MCF 10A (cell line): Measurements from ENCODE around the gene TMEM88. TPM values are rescaled to one million over a fixed set of nuclear protein-coding genes. Genes with fewer than 3 reads are reported as not detected.

Experiments used
- BruUV-seq: library from RNA; stranded (reverse); fragments of 400-500 nt; replicated peaks from 2 replicates; lab custom pipeline; 2021; lab: Mats Ljungman, UMichigan
- CTCF ChIA-PET: fragments of 300-600 bp; sonication (Branson Sonifier 250); formaldehyde crosslinking; extraction: SDS; loops from one replicate; lab custom pipeline; 2021; ENCODE audit warnings: antibody characterized with exemption, inconsistent platforms; lab: Yijun Ruan, JAX
- POLR2A ChIA-PET: fragments of 300-600, 350-650 bp; sonication (Branson Sonifier 250); formaldehyde crosslinking; extraction: SDS; loops from one replicate; lab custom pipeline; 2020; ENCODE audit warnings: antibody characterized with exemption, inconsistent platforms; lab: Yijun Ruan, JAX
- DNase-seq: peaks from one replicate; pipeline ENCODE4 v3.0.0-alpha.2; 2018; ENCODE audit not compliant: unreplicated experiment
- H3K27ac Mint-ChIP-seq: one replicate; pipeline ENCODE4 v1.8.0; 2022; ENCODE audit warnings: mild to moderate bottlenecking, low read depth, mixed read lengths; ENCODE audit not compliant: unreplicated experiment
- H3K27me3 Mint-ChIP-seq: one replicate; pipeline ENCODE4 v1.8.0; 2022; ENCODE audit warnings: mixed read lengths; ENCODE audit not compliant: insufficient read depth, unreplicated experiment
- H3K36me3 Mint-ChIP-seq: one replicate; pipeline ENCODE4 v1.8.0; 2022; ENCODE audit warnings: mild to moderate bottlenecking, moderate library complexity, mixed read lengths; ENCODE audit not compliant: insufficient read depth, unreplicated experiment
- H3K4me1 Mint-ChIP-seq: one replicate; pipeline ENCODE4 v1.8.0; 2022; ENCODE audit warnings: mixed read lengths; ENCODE audit not compliant: insufficient read depth, unreplicated experiment
- H3K4me3 Mint-ChIP-seq: one replicate; pipeline ENCODE4 v1.8.0; 2022; ENCODE audit warnings: mild to moderate bottlenecking, moderate library complexity, mixed read lengths; ENCODE audit not compliant: unreplicated experiment
- H3K9me3 Mint-ChIP-seq: one replicate; pipeline ENCODE4 v1.8.0; 2022; ENCODE audit warnings: mixed read lengths; ENCODE audit not compliant: unreplicated experiment
- intact Hi-C: fragments of 100-400 bp; cut with micrococcal nuclease; formaldehyde crosslinking; loops from 2 replicates; pipeline ENCODE4 v1.14.1; 2022
- total RNA-seq: library from RNA; stranded (reverse); gene quantifications from 2 replicates; pipeline ENCODE4 v1.2.3, GENCODE V29; 2022
- TF ChIP-seq, protein P1 (sequence below): fragments of 200-600 bp; IDR thresholded peaks from one replicate; pipeline ENCODE4 v1.8.0; 2022; ENCODE audit warnings: antibody characterized with exemption, mild to moderate bottlenecking; ENCODE audit not compliant: unreplicated experiment

The TMEM88 gene
- total RNA-seq, 1 experiment from 2014 or later = 4.4 TPM

DNA sequence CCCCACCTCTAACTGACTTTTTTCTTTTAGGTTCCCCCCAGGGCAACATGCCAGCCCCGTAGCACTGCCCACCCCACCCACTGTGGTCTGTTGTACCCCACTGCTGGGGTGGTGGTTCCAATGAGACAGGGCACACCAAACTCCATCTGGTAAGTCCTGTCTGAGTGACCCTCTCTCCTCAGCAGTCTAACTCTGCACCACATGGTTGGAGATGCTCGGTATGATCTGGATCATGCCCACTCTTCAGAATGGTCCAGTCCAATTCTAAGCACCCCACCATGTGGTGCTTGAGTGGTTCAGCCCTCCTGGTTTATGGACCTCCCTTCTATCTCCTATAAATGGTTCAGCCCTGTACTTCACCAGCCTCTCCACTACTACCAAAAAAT is 15.0 kb upstream of the TMEM88 start:
- Mint-ChIP-seq H3K27me3 (no peaks in the 10 kb centered on the region), H3K4me3 (no peak overlapping the region), H3K27ac (no peak overlapping the region), H3K9me3 (no peaks in the 10 kb centered on the region), H3K36me3 (peaks cover 54% of the 10 kb centered on the region), H3K4me1 (peaks cover 58% of the 10 kb centered on the region)
- DNase-seq = peak; percentile 25
- BruUV-seq = no TSS peak
- CTCF ChIA-PET = interaction anchor here (1.2 to 5.8 kb wide), 2 partner anchors 15 to 97 kb away, joined by 3 to 32 read pairs; no protein-coding TSS in a partner anchor
- intact Hi-C loops = no loop called here
- TF ChIP-seq, protein P1, sequence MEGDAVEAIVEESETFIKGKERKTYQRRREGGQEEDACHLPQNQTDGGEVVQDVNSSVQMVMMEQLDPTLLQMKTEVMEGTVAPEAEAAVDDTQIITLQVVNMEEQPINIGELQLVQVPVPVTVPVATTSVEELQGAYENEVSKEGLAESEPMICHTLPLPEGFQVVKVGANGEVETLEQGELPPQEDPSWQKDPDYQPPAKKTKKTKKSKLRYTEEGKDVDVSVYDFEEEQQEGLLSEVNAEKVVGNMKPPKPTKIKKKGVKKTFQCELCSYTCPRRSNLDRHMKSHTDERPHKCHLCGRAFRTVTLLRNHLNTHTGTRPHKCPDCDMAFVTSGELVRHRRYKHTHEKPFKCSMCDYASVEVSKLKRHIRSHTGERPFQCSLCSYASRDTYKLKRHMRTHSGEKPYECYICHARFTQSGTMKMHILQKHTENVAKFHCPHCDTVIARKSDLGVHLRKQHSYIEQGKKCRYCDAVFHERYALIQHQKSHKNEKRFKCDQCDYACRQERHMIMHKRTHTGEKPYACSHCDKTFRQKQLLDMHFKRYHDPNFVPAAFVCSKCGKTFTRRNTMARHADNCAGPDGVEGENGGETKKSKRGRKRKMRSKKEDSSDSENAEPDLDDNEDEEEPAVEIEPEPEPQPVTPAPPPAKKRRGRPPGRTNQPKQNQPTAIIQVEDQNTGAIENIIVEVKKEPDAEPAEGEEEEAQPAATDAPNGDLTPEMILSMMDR = no peak
- POLR2A ChIA-PET = interaction anchor here (5.7 kb wide), 1 partner anchor 17 kb away, joined by 65 read pairs; the partner anchor contains the start of genes CYB5D1 and NAA38

DNA sequence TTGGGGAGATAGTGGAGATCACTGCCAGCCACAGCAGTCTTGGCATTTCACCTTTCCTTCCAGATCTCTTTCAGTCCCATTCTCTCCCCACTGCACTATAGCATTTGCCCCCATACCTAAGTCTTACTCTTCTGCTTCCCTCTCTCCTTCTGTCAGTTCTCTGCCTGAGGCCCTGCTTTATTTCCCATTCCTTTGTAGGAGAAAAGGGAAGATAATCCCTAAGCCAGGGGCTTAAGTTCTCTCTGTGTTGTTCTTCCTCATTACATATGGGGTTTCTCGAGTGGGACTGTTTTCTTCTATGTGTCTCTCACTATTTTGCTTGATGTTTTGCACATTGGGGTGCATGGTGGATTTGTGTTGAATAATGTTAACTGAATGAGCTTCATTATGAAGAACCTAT is 14.4 kb upstream of the TMEM88 start:
- TF ChIP-seq, protein P1 = no peak
- Mint-ChIP-seq H3K27me3 (no peaks in the 10 kb centered on the region), H3K9me3 (no peaks in the 10 kb centered on the region), H3K27ac (peak overlapping the region; percentile 87), H3K36me3 (peaks cover 55% of the 10 kb centered on the region), H3K4me3 (peak overlapping the region; percentile 79), H3K4me1 (peaks cover 58% of the 10 kb centered on the region)
- BruUV-seq = no TSS peak
- ChIA-PET CTCF (interaction anchor here (1.2 to 5.8 kb wide), 5 partner anchors 11 to 97 kb away, joined by 3 to 32 read pairs (median 4); no protein-coding TSS in a partner anchor), POLR2A (interaction anchor here (1.0 to 5.7 kb wide), 4 partner anchors 16 to 347 kb away, joined by 3 to 65 read pairs (median 4); partner anchors contain the start of genes CYB5D1, NAA38 and TP53)
- intact Hi-C loops = no loop called here
- no peak for DNase-seq

GRCh38 chr17:7840875-7841274 is 14.0 kb upstream of the TMEM88 start:
- POLR2A ChIA-PET = interaction anchor here (0.5 to 5.7 kb wide), 6 partner anchors 16 to 525 kb away, joined by 3 to 65 read pairs (median 4); partner anchors contain the start of genes CYB5D1, GPS2, NAA38 and TP53
- CTCF ChIA-PET = interaction anchor here (0.6 to 5.8 kb wide), 7 partner anchors 11 to 220 kb away, joined by 3 to 32 read pairs (median 4); no protein-coding TSS in a partner anchor
- no peak for DNase-seq
- H3K27me3 Mint-ChIP-seq = no peaks in the 10 kb centered on the region
- TF ChIP-seq, protein P1 = no peak
- no TSS peak for BruUV-seq
- no peaks in the 10 kb centered on the region for H3K9me3 Mint-ChIP-seq
- H3K36me3 Mint-ChIP-seq = peaks cover 55% of the 10 kb centered on the region
- peak overlapping the region; percentile 79 for H3K4me3 Mint-ChIP-seq
- peaks cover 58% of the 10 kb centered on the region for H3K4me1 Mint-ChIP-seq
- intact Hi-C loops = no loop called here
- H3K27ac Mint-ChIP-seq = peak overlapping the region; percentile 87

DNA sequence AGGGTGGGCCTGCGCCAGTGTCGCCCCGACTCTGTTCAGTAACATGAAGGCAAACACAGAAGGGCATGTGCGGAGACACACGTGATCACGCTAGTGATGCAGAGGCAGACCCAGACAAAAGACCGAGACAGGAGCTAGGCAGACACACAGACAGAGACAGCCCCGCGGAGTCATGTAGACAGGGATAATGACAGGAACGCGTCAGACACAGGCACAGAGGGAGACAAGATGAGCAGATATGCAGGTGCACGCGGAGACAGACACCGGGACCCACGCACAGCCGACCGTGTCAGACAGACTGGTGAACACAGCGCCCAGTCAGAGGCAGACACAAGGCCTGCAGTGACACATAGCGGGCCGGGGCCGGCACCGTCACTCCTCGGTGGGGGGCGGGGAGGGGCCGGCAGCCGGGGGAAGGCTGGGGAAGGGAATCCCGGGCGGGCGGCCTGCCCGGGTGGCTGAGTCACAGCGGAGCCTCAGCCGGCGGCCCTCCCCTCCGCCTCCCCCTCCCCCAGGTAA is 13.4 kb upstream of the TMEM88 start:
- ChIA-PET POLR2A (interaction anchor here (0.5 to 5.7 kb wide), 16 partner anchors 7 to 526 kb away, joined by 3 to 97 read pairs (median 6); partner anchors contain the start of genes CNTROB, CYB5D1, GPS2 and KDM6B), CTCF (interaction anchor here (0.6 to 5.8 kb wide), 7 partner anchors 10 to 220 kb away, joined by 3 to 32 read pairs (median 4); no protein-coding TSS in a partner anchor)
- no peaks in the 10 kb centered on the region for H3K9me3 Mint-ChIP-seq
- BruUV-seq = no TSS peak
- intact Hi-C loops = no loop called here
- H3K4me3 Mint-ChIP-seq = peak overlapping the region; percentile 79
- H3K4me1 Mint-ChIP-seq = peaks cover 54% of the 10 kb centered on the region
- peak overlapping the region; percentile 87 for H3K27ac Mint-ChIP-seq
- TF ChIP-seq, protein P1 = peak; percentile 8
- peak; percentile 89 for DNase-seq
- peaks cover 55% of the 10 kb centered on the region for H3K36me3 Mint-ChIP-seq
- no peaks in the 10 kb centered on the region for H3K27me3 Mint-ChIP-seq
